Keratinocyte (primary cell): ENCODE results near the gene IL17REL.

Experiments
- CTCF ChIP-seq, 3 experiments: IDR thresholded peaks in 1 of 3; conservative IDR thresholded peaks in 1 of 3; optimal IDR thresholded peaks in 1 of 3; 2 replicates in 2 of 3; 3 replicates in 1 of 3; pipeline versions ENCODE3 to v1.5.1; 2011; ENCODE audit warnings: low read length in 3 of 3, mild to moderate bottlenecking in 3 of 3, moderate library complexity in 2 of 3, control low read depth in 1 of 3, inconsistent platforms in 1 of 3; ENCODE audit not compliant: insufficient read depth in 2 of 3; ENCODE audit errors: extremely low read depth in 1 of 3
- EZH2 ChIP-seq: IDR thresholded peaks from one replicate; pipeline ENCODE4 v1.6.1; 2012; ENCODE audit warnings: inconsistent platforms, mild to moderate bottlenecking, low read length, moderate library complexity

GRCh38 chr22:50048836-50049235, 36.3 kb upstream of the IL17REL start:
- TF ChIP-seq CTCF (optimal IDR thresholded peaks at IDR 0.05 in 1 of 3, IDR thresholded peaks at IDR 0.05 in 1 of 3, conservative IDR thresholded peaks at IDR 0.05 in 1 of 3; ENCODE audit: extremely low read depth in 1 of 3, insufficient read depth in 2 of 3, low read length in 3 of 3) (no peak), EZH2 (no peak)
